ENCODE measurements around the gene FAM20A. TPM values are rescaled to one million over a fixed set of nuclear protein-coding genes. Genes with fewer than 3 reads are reported as not detected.

The FAM20A gene
- total RNA-seq, 3 donors from 2014 or later (not counting 1 experiment from before 2014, with no cell fraction given): 0.38 to 1.3 (median 0.66) TPM

GRCh38 chr17:68576811-68577496 lies 24.2 kb downstream of the FAM20A start:
- Mint-ChIP-seq H3K27me3 (ENCODE audit: low read depth in 2 of 2) (peaks cover 0 to 5% of the 10 kb centered on the region in 2 donors), H3K27ac (no peak overlapping the region), H3K9me3 (no peaks in the 10 kb centered on the region), H3K4me1 (no peaks in the 10 kb centered on the region), H3K36me3 (no peaks in the 10 kb centered on the region), H3K4me3 (no peak overlapping the region)
- no peak for DNase-seq
- TF ChIP-seq CTCF (IDR thresholded peaks at IDR 0.05): no peak
- Histone ChIP-seq H3K36me3 (ENCODE audit: control insufficient read depth, insufficient read depth, low read length) (no peaks in the 10 kb centered on the region), H3K27me3 (ENCODE audit: control insufficient read depth, insufficient read depth, low read length) (no peaks in the 10 kb centered on the region), H3K9me3 (ENCODE audit: control insufficient read depth, insufficient read depth, low read length) (no peaks in the 10 kb centered on the region), H3K4me1 (ENCODE audit: control insufficient read depth, insufficient read depth, low read length) (no peaks in the 10 kb centered on the region), H3K4me3 (ENCODE audit: low read length) (no peak overlapping the region), H3K27ac (ENCODE audit: low read length) (no peak overlapping the region)
- no peak for ATAC-seq
- 88% methylated on average over 8 of the region's 8 CpGs for whole genome bisulfite sequencing (ENCODE audit: insufficient coverage)
- intact Hi-C loops (cut with micrococcal nuclease): no loop called here

GRCh38 chr17:68576137-68576536 lies 25.0 kb downstream of the FAM20A start:
- H3K4me1 Mint-ChIP-seq: no peaks in the 10 kb centered on the region
- H3K9me3 Mint-ChIP-seq: no peaks in the 10 kb centered on the region
- H3K27ac Mint-ChIP-seq: no peak overlapping the region
- Histone ChIP-seq H3K4me1 (ENCODE audit: control insufficient read depth, insufficient read depth, low read length) (no peaks in the 10 kb centered on the region), H3K27ac (ENCODE audit: low read length) (no peak overlapping the region), H3K4me3 (ENCODE audit: low read length) (no peak overlapping the region), H3K9me3 (ENCODE audit: control insufficient read depth, insufficient read depth, low read length) (no peaks in the 10 kb centered on the region), H3K27me3 (ENCODE audit: control insufficient read depth, insufficient read depth, low read length) (no peaks in the 10 kb centered on the region), H3K36me3 (ENCODE audit: control insufficient read depth, insufficient read depth, low read length) (no peaks in the 10 kb centered on the region)
- H3K27me3 Mint-ChIP-seq (ENCODE audit: low read depth in 2 of 2): no peaks in the 10 kb centered on the region
- DNase-seq (no peak), ATAC-seq (no peak)
- H3K4me3 Mint-ChIP-seq: no peak overlapping the region
- intact Hi-C loops (cut with micrococcal nuclease): no loop called here
- TF ChIP-seq CTCF (IDR thresholded peaks at IDR 0.05): no peak
- 86% methylated on average over 2 of the region's 2 CpGs for WGBS (ENCODE audit: insufficient coverage)
- H3K36me3 Mint-ChIP-seq: no peaks in the 10 kb centered on the region

- H3K27me3 Mint-ChIP-seq (ENCODE audit: low read depth in 2 of 2): peaks cover 5 to 7% of the 10 kb centered on the region in 2 donors
- no peak for TF ChIP-seq CTCF (IDR thresholded peaks at IDR 0.05)
- H3K27ac Mint-ChIP-seq: no peak overlapping the region
Observed at GRCh38 chr17:68573338-68573737, 27.8 kb downstream of the FAM20A start.

More at GRCh38 chr17:68573338-68573737, 27.8 kb downstream of the FAM20A start:
- H3K36me3 ChIP-seq (ENCODE audit: control insufficient read depth, insufficient read depth, low read length): no peaks in the 10 kb centered on the region
- no peaks in the 10 kb centered on the region for H3K9me3 ChIP-seq (ENCODE audit: control insufficient read depth, insufficient read depth, low read length)
- no peaks in the 10 kb centered on the region for H3K4me1 ChIP-seq (ENCODE audit: control insufficient read depth, insufficient read depth, low read length)
- no peaks in the 10 kb centered on the region for H3K9me3 Mint-ChIP-seq
- no peak for DNase-seq
- H3K36me3 Mint-ChIP-seq: no peaks in the 10 kb centered on the region
- 83% methylated on average over 1 of the region's 1 CpG for WGBS (ENCODE audit: insufficient coverage)
- H3K4me3 Mint-ChIP-seq: no peak overlapping the region
- H3K27ac ChIP-seq (ENCODE audit: low read length): no peak overlapping the region
- no peaks in the 10 kb centered on the region for H3K4me1 Mint-ChIP-seq
- no peak overlapping the region for H3K4me3 ChIP-seq (ENCODE audit: low read length)
- intact Hi-C loops (cut with micrococcal nuclease): no loop called here
- H3K27me3 ChIP-seq (ENCODE audit: control insufficient read depth, insufficient read depth, low read length): no peaks in the 10 kb centered on the region
- ATAC-seq: no peak

All from natural killer cell (primary cell).